GM21619 (cell line): ENCODE measurements around the gene FCHO2.
"Not testable (repeated sequence)": the region's sequence is repeated elsewhere in the genome, so short reads cannot be mapped to it uniquely, and the experiment has no call there.

ENCODE experiments used
- ATAC-seq: cut with Tn5 transposase; IDR thresholded peaks from one replicate; pipeline ENCODE4 v1.9.1; 2021; ENCODE audit not compliant: unreplicated experiment

FCHO2 gene

GRCh38 chr5:72955768-72956323 is at the start of gene FCHO2:
FCHO2 (plus strand) TSS chr5:72956041; CDS start chr5:72956097, 56 bp downstream.
- peak; percentile 85 for ATAC-seq

GRCh38 chr5:72906806-72907205 is 49.0 kb upstream of the FCHO2 start:
- ATAC-seq: no peak

- no peak for ATAC-seq
Observed at GRCh38 chr5:72908664-72909063, 47.2 kb upstream of the FCHO2 start.

GRCh38 chr5:72917371-72917776 is 38.5 kb upstream of the FCHO2 start:
- no peak for ATAC-seq

GRCh38 chr5:72920690-72921502 is 34.9 kb upstream of the FCHO2 start:
- no peak for ATAC-seq

- no peak for ATAC-seq
Observed at GRCh38 chr5:72921886-72922285, 34.0 kb upstream of the FCHO2 start.

GRCh38 chr5:72922422-72922821 is 33.4 kb upstream of the FCHO2 start:
- no peak for ATAC-seq

- ATAC-seq: no peak
Observed at GRCh38 chr5:72925336-72926010, 30.4 kb upstream of the FCHO2 start.

GRCh38 chr5:72932686-72933085 is 23.2 kb upstream of the FCHO2 start:
- not testable (repeated sequence) for ATAC-seq

- not testable (repeated sequence) for ATAC-seq
Observed at GRCh38 chr5:72934953-72935725, 20.7 kb upstream of the FCHO2 start.

- no peak for ATAC-seq
Observed at GRCh38 chr5:72936893-72937292, 18.9 kb upstream of the FCHO2 start.

- ATAC-seq: no peak
Observed at GRCh38 chr5:72937517-72938061, 18.3 kb upstream of the FCHO2 start.

GRCh38 chr5:72938206-72938605 is 17.6 kb upstream of the FCHO2 start:
- no peak for ATAC-seq

- ATAC-seq: no peak
Observed at GRCh38 chr5:72940082-72940481, 15.8 kb upstream of the FCHO2 start.

GRCh38 chr5:72943307-72943706 is 12.5 kb upstream of the FCHO2 start:
- ATAC-seq: no peak

- ATAC-seq: no peak
Observed at GRCh38 chr5:72947498-72947897, 8.3 kb upstream of the FCHO2 start.

- no peak for ATAC-seq
Observed at GRCh38 chr5:72949481-72949880, 6.4 kb upstream of the FCHO2 start.

- no peak for ATAC-seq
Observed at GRCh38 chr5:72951671-72952468, 4.0 kb upstream of the FCHO2 start.

GRCh38 chr5:72954389-72954788 is 1.5 kb upstream of the FCHO2 start:
- no peak for ATAC-seq

GRCh38 chr5:72955143-72955767 is 586 bp upstream of the FCHO2 start:
- peak; percentile 41 for ATAC-seq
